Activated naive CD4-positive, alpha-beta T cell treated with anti-CD3 and anti-CD28 coated beads, Interleukin-2, amount 10 ng/mL, durations not matched to agents 7 days and 5 days (primary cell): Measurements from ENCODE around the gene MAN2A1.
A peak's percentile ranks its signal among the peaks of the same experiment; 100 is the strongest.

Experiments
- CTCF ChIA-PET: fragments of 350-600 bp; sonication (Branson Sonifier 250); formaldehyde crosslinking; loops from one replicate; lab custom pipeline; 2021; ENCODE audit warnings: antibody characterized with exemption; lab: Charles Lee
- DNase-seq: peaks from one replicate; pipeline ENCODE4 v3.0.0-alpha.2; 2020
- H3K27ac Mint-ChIP-seq: one replicate; pipeline ENCODE4 v1.8.0; 2021; ENCODE audit warnings: mild to moderate bottlenecking, moderate library complexity, mixed read lengths
- H3K27me3 Mint-ChIP-seq: one replicate; pipeline ENCODE4 v1.8.0; 2021; ENCODE audit warnings: mild to moderate bottlenecking, mixed read lengths
- H3K36me3 Mint-ChIP-seq: one replicate; pipeline ENCODE4 v1.8.0; 2021; ENCODE audit warnings: mixed read lengths
- H3K4me1 Mint-ChIP-seq: one replicate; pipeline ENCODE4 v1.8.0; 2021; ENCODE audit warnings: mixed read lengths
- H3K4me3 Mint-ChIP-seq: one replicate; pipeline ENCODE4 v1.8.0; 2021; ENCODE audit warnings: mild to moderate bottlenecking, moderate library complexity, mixed read lengths
- H3K9me3 Mint-ChIP-seq: one replicate; pipeline ENCODE4 v1.8.0; 2021; ENCODE audit warnings: mixed read lengths

MAN2A1 gene

DNA sequence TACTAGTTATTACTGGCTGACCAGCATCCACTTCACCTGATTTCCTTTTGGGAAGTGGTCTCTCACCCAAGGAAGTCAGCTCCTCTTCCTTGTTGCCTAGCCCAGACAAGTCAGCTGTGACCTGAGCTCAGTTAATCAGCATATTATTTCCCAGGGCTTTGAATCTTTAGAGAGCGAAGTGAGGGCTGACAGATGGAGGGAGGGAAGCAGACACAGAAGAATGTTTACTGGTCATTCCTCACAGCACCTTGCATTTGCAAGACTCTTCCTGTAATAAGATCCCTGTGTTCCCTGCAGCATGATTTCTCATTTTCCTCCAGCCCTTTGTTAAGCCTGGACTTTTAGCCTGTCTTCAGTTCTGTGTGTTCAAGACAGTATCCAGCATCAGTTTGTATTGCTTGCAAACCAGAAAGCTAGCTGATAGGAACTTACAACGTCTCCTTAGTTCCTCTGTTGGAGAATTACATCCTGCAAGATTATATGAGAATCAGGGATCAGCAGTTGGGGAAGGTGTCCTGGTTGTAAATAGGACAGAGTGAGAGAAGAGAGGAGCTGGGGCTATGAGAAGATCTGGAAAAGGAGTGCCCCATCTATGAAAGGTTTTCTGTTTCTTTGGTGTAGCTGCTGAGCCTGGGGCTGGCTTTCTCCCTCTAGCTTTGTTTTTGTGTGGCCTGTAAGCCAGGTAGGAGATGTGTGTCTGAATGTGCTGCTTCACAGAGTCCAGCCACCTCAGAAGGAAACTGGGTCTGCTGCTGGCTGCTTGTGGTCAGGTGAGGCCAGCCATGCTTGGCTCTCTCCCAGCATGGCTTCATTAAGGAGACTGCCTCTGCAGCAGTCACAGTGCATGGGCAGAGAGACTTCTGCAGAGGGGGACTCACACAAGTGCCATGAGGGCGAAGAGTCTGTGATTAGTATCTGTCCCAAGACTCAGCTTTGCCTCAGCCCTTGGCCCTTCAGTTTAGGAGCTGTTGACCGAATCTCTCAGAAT is 50.3 kb downstream of the MAN2A1 start:
- peaks cover 6% of the 10 kb centered on the region for H3K4me1 Mint-ChIP-seq
- peaks cover 51% of the 10 kb centered on the region for H3K36me3 Mint-ChIP-seq
- H3K27me3 Mint-ChIP-seq, result no peaks in the 10 kb centered on the region
- no peak overlapping the region for H3K4me3 Mint-ChIP-seq
- H3K27ac Mint-ChIP-seq, result no peak overlapping the region
- H3K9me3 Mint-ChIP-seq, result no peaks in the 10 kb centered on the region
- no peak for DNase-seq
- CTCF ChIA-PET, result no interaction called here

DNA sequence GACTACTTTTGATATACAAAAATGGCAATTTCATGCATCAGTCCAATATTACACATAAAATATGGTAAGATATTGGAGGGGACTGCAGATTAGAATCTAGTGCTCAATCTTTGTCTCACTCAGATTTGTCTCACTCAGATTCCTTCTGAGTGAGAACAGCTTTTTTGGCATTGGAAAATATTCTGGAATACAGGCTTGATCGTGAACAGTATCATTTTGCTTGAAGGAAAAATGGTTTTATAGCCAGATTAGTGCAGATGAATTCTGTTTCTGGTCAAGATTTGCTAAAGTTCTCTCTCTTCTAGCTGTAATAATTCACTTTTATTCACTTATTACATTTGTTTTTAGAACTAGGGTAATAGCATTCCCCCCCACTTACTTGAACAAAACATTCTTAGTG is 51.2 kb downstream of the MAN2A1 start:
- CTCF ChIA-PET, result no interaction called here
- no peak for DNase-seq
- Mint-ChIP-seq H3K36me3 (peaks cover 49% of the 10 kb centered on the region), H3K27ac (no peak overlapping the region), H3K4me3 (no peak overlapping the region), H3K4me1 (peaks cover 6% of the 10 kb centered on the region), H3K9me3 (no peaks in the 10 kb centered on the region), H3K27me3 (no peaks in the 10 kb centered on the region)

DNA sequence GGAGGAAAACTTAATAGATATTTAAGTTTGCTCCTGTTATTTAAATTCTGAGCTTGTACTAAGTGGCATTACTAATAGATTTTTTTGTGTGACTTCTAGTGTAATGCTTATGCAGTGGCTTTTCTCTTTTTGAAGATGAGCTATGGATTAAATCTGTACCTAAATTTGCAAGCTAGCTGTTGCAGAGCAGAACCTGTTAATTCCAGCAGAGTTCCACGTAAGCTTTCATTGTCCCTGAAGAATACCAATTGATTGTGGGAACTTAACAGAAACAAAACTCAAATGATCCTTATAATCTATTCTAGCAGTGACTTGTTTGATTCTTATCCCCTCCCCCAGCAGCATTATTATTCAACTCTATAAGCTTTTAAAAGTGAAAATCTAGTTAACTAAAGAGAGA is 51.7 kb downstream of the MAN2A1 start:
- peaks cover 6% of the 10 kb centered on the region for H3K4me1 Mint-ChIP-seq
- no peaks in the 10 kb centered on the region for H3K27me3 Mint-ChIP-seq
- no peak for DNase-seq
- H3K27ac Mint-ChIP-seq, result no peak overlapping the region
- no peak overlapping the region for H3K4me3 Mint-ChIP-seq
- H3K36me3 Mint-ChIP-seq, result peaks cover 51% of the 10 kb centered on the region
- CTCF ChIA-PET, result no interaction called here
- H3K9me3 Mint-ChIP-seq, result no peaks in the 10 kb centered on the region

DNA sequence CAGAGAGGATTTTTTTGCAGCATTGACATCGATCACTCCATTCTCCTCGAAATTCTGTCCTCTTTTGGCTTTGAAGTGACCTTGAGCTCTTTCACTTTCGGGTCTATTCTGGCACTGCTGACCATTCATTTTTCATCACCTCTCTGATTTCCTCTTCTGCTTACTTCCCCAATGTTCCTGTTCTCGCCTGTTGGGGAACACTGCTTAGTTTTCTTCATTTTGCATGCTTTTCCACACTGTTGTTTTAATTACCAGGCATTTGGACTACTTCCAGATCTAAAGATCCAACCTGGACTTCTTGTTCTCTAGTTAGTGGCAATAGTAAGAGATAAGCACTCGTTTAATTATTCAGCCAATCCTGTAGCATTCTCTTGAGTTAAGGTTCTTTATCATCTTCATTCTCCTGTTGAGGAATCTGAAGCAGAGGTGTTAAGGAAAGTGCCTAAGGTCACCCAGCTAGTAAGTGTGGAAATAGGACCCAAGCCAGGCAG is 53.4 kb downstream of the MAN2A1 start:
- Mint-ChIP-seq H3K4me3 (no peak overlapping the region), H3K4me1 (peaks cover 6% of the 10 kb centered on the region), H3K36me3 (peaks cover 43% of the 10 kb centered on the region), H3K27me3 (no peaks in the 10 kb centered on the region), H3K27ac (no peak overlapping the region), H3K9me3 (no peaks in the 10 kb centered on the region)
- CTCF ChIA-PET, result no interaction called here
- no peak for DNase-seq

DNA sequence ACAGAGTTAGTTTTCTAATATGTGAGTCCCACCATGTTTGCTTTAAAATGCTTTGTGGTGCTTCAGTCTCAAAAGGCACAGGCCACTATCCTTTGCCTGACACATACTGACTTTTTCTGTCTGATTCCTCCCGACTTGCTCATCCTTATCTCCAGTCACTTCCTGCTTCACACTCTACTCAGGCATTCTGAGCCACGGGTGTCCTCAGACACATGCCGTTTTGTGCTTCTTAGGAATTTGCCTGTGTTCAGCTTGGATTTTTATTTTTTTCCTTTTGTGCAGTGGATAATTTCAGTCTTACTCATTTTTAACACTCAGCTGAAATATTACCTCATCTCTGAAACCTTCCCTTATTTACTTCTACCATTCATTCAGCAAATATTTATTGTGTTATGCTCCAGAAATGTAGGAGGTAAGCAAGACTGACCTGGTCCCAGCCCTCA is 54.1 kb downstream of the MAN2A1 start:
- no peak for DNase-seq
- peaks cover 6% of the 10 kb centered on the region for H3K4me1 Mint-ChIP-seq
- no peak overlapping the region for H3K4me3 Mint-ChIP-seq
- CTCF ChIA-PET, result no interaction called here
- no peaks in the 10 kb centered on the region for H3K27me3 Mint-ChIP-seq
- H3K9me3 Mint-ChIP-seq, result no peaks in the 10 kb centered on the region
- no peak overlapping the region for H3K27ac Mint-ChIP-seq
- H3K36me3 Mint-ChIP-seq, result peaks cover 41% of the 10 kb centered on the region

DNA sequence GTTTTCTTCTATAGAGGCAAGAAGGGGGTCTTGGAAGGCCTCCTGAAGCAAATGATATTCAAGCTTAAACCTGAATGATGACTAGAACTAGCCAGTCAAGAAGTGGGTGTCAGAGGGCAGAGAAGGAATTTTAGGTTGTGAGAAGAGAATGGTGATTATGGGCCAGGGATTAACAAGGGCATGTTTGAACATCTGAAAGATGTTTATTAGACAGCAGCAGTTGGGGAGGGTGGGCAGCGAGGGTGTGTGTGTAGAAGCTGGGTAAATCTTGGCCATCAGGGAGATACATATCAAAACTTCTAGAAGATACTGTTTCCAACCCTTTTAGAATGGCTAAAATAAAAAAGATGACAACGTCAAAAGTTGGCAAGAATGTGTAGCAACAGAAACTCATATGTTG is 54.5 kb downstream of the MAN2A1 start:
- H3K27ac Mint-ChIP-seq, result no peak overlapping the region
- no peak overlapping the region for H3K4me3 Mint-ChIP-seq
- no peak for DNase-seq
- no peaks in the 10 kb centered on the region for H3K27me3 Mint-ChIP-seq
- CTCF ChIA-PET, result no interaction called here
- H3K36me3 Mint-ChIP-seq, result peaks cover 39% of the 10 kb centered on the region
- no peaks in the 10 kb centered on the region for H3K9me3 Mint-ChIP-seq
- H3K4me1 Mint-ChIP-seq, result peaks cover 4% of the 10 kb centered on the region

DNA sequence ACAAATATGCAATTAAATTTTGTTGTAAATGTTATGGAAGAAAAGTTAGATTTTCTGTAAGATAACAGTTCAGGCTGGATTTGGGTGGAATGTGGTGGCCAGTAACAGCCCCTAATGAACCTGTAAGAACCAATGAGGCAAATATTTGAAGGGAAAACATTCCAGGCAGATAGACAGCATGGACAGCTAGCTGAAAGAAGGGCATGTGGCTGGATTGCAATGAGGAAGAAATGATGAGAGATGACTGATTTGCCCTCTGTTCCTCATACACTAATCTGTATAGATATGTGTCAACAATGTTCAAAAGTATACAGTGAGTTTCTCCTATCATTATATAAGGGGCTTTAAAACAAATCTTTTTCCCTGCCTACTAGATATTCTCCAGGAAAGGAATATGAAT is 58.8 kb downstream of the MAN2A1 start:
- CTCF ChIA-PET, result no interaction called here
- Mint-ChIP-seq H3K27ac (no peak overlapping the region), H3K27me3 (no peaks in the 10 kb centered on the region), H3K9me3 (no peaks in the 10 kb centered on the region), H3K36me3 (peaks cover 23% of the 10 kb centered on the region), H3K4me1 (no peaks in the 10 kb centered on the region), H3K4me3 (no peak overlapping the region)
- DNase-seq, result no peak

DNA sequence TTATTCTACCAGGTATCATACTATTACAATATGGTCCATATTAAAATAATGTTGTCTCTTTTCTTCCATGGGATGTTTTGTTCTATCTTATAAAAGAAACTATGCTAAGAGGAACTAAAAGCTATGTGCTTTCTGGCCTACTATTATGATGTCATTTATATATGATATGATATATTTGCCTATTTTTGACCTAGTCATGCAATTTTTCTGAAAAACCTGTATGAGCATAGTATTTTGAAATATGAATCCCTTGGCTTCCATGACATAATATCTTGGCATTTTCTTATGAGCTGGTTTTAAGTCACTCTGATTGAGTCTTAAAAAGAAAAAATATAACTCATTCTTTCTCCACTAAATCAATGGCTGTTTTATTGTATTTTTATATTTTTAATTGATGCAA is 60.7 kb downstream of the MAN2A1 start:
- peaks cover 14% of the 10 kb centered on the region for H3K36me3 Mint-ChIP-seq
- H3K4me1 Mint-ChIP-seq, result no peaks in the 10 kb centered on the region
- H3K27ac Mint-ChIP-seq, result no peak overlapping the region
- H3K27me3 Mint-ChIP-seq, result no peaks in the 10 kb centered on the region
- CTCF ChIA-PET, result interaction anchor here (0.5 kb wide), 1 partner anchor 331 kb away, joined by 3 read pairs; no protein-coding TSS in a partner anchor
- H3K4me3 Mint-ChIP-seq, result no peak overlapping the region
- no peak for DNase-seq
- no peaks in the 10 kb centered on the region for H3K9me3 Mint-ChIP-seq

DNA sequence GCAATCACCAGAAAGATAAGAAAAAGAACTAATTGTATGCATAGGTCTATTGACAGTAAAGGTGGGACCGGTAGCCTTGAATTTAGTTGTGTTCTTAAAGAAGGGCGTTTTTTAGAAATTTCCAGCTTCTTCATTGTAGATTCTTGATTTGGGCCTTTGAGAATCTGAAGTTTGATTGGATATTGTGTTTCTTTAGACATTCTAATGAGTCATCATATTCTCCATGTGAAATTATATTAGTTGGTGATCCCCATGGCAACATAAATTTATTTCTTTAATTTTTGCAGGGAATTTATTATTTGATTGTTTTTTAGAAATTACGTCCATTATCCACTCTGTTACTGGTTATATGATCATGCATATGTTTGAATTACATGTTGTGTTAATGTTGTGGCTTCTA is 63.6 kb downstream of the MAN2A1 start:
- Mint-ChIP-seq H3K4me3 (no peak overlapping the region), H3K27ac (no peak overlapping the region), H3K27me3 (no peaks in the 10 kb centered on the region), H3K9me3 (no peaks in the 10 kb centered on the region), H3K4me1 (no peaks in the 10 kb centered on the region), H3K36me3 (peaks cover 33% of the 10 kb centered on the region)
- CTCF ChIA-PET, result no interaction called here
- DNase-seq, result no peak

DNA sequence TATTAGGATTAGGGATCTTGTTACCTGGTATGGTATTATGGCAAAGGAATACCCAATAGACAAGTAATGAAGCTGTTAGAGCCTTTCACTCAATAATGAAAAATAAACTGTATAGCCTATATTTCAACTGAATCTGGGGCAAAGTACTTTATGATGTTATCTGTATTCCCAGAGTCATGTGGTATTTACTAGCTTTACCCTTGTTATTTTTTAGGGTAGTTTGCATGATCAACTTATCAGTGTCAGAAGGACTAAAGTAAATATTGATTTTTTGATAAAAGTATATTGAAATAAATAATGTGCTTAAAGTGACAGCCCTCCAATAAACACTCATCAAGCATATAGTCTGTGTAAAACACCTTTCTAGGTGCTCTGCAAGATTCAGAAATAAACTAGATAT is 64.6 kb downstream of the MAN2A1 start:
- DNase-seq, result no peak
- no peak overlapping the region for H3K27ac Mint-ChIP-seq
- no peaks in the 10 kb centered on the region for H3K27me3 Mint-ChIP-seq
- H3K4me1 Mint-ChIP-seq, result peaks cover 6% of the 10 kb centered on the region
- H3K9me3 Mint-ChIP-seq, result no peaks in the 10 kb centered on the region
- H3K36me3 Mint-ChIP-seq, result peaks cover 37% of the 10 kb centered on the region
- no peak overlapping the region for H3K4me3 Mint-ChIP-seq
- CTCF ChIA-PET, result no interaction called here

DNA sequence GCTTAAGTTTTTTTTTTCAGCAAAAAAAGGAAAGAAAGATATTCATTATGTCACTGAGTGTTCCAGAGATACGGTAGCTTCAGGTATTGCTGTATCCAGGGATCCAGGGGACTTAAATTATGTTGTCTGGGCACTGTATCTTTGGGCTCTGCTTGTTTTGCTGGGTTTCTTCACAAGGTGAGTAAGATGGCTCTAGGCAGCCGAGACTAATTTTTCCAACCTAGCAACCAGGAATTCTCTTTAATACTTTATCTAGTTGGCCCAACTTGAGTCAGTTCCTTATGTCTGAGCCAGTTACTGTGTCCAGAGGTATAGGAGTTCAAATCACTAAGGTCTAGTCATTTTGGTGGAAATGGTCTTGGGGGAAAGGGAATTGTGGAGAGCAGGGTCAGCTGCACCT is 66.0 kb downstream of the MAN2A1 start:
- no peaks in the 10 kb centered on the region for H3K27me3 Mint-ChIP-seq
- H3K4me1 Mint-ChIP-seq, result peaks cover 12% of the 10 kb centered on the region
- no peak for DNase-seq
- H3K9me3 Mint-ChIP-seq, result peaks cover 3% of the 10 kb centered on the region
- H3K27ac Mint-ChIP-seq, result no peak overlapping the region
- H3K4me3 Mint-ChIP-seq, result no peak overlapping the region
- H3K36me3 Mint-ChIP-seq, result peaks cover 51% of the 10 kb centered on the region
- CTCF ChIA-PET, result interaction anchor here (0.9 kb wide), 1 partner anchor 10 kb away, joined by 3 read pairs; no protein-coding TSS in a partner anchor

DNA sequence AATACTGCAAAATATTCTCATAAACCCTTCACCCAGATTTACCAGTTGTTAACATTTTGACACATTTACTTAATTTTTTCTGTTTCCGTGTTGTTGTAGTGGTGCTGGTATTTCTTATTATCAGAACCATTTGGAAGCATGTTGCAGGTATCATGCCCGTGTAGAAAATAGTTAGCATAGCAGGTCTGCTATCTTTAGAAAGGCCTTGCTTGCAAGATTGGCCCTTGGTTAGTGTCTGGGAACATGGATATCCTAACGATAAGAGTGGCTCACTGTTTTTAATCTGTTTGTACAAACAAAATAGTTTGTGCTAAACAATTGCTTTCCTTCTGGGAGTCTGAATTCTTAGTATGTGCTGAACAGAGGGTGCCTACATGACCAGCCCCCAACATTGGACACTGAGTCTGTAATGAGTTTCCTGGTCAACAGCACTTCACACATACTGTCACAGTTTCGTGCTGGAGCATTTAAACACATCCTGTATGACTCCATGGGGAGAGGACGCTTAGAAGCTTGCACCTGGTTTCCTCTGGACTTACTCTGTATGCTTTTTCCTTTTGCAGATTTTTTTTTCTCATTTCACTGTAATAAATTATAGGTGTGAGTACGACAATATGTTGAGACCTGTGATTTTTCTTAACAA is 66.9 kb downstream of the MAN2A1 start:
- Mint-ChIP-seq H3K9me3 (peaks cover 3% of the 10 kb centered on the region), H3K27ac (peak overlapping the region; percentile 55), H3K27me3 (no peaks in the 10 kb centered on the region), H3K4me1 (peaks cover 12% of the 10 kb centered on the region), H3K4me3 (no peak overlapping the region), H3K36me3 (peaks cover 45% of the 10 kb centered on the region)
- DNase-seq, result no peak
- CTCF ChIA-PET, result no interaction called here

DNA sequence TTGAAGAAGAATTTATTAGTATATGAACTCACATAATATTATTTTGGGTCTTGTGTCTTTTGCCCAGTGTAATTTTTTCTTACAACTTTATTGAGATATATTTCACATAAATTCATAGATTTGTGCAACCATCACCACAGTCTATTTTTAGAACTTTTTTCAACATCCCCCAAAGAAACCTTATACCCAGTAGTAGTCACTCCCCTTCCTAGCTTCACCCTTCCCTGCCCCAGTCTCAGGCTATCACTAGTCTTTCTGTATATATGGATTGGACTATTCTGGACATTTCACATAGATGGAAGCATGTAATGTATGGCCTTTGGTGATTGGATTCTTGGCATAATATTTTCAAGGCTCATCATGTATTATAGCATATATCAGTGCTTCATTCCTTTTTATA is 67.8 kb downstream of the MAN2A1 start:
- H3K36me3 Mint-ChIP-seq, result peaks cover 44% of the 10 kb centered on the region
- DNase-seq, result no peak

DNA sequence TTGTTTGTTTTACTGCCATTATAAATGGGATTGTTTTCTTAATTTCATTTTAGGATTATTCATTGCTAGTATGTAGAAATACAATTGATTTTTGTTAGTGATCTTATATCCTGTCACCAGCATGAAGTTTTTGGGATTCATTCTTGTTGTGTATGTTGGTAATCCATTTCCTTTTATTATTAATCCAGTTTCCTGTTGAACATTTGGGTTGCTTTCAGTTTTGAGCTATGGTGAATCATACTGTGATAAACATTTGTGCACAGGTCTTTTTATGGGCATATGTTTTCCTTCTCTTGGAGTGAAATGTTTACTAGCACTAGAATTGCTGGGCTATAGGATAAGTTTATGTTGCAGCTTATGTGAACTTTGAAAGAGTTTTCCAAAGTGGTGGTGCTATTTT is 69.6 kb downstream of the MAN2A1 start:
- peaks cover 12% of the 10 kb centered on the region for H3K4me1 Mint-ChIP-seq
- H3K27me3 Mint-ChIP-seq, result no peaks in the 10 kb centered on the region
- H3K9me3 Mint-ChIP-seq, result peaks cover 10% of the 10 kb centered on the region
- no peak overlapping the region for H3K27ac Mint-ChIP-seq
- H3K36me3 Mint-ChIP-seq, result peaks cover 51% of the 10 kb centered on the region
- no peak for DNase-seq
- CTCF ChIA-PET, result no interaction called here
- no peak overlapping the region for H3K4me3 Mint-ChIP-seq

More for the DNA sequence above, 67.8 kb downstream of the MAN2A1 start:
- H3K27me3 Mint-ChIP-seq, result no peaks in the 10 kb centered on the region
- CTCF ChIA-PET, result no interaction called here
- H3K4me1 Mint-ChIP-seq, result peaks cover 12% of the 10 kb centered on the region
- H3K9me3 Mint-ChIP-seq, result peaks cover 7% of the 10 kb centered on the region
- no peak overlapping the region for H3K27ac Mint-ChIP-seq
- no peak overlapping the region for H3K4me3 Mint-ChIP-seq
